Spleen (tissue), 3 donors: ENCODE measurements around the gene SMOC2.

Experiments
- POLR2A ChIP-seq, 3 donors: fragments of 450-650 bp; IDR thresholded peaks; one replicate each; pipeline ENCODE4 v1.5.1; 2017; ENCODE audit warnings: antibody characterized with exemption in 3 of 3, mild to moderate bottlenecking in 1 of 3
- POLR2AphosphoS5 ChIP-seq, 3 donors: sonication (generic); formaldehyde crosslinking; IDR thresholded peaks; one replicate each; pipeline ENCODE4 v1.5.1; 2017; ENCODE audit warnings: antibody characterized with exemption in 3 of 3

DNA sequence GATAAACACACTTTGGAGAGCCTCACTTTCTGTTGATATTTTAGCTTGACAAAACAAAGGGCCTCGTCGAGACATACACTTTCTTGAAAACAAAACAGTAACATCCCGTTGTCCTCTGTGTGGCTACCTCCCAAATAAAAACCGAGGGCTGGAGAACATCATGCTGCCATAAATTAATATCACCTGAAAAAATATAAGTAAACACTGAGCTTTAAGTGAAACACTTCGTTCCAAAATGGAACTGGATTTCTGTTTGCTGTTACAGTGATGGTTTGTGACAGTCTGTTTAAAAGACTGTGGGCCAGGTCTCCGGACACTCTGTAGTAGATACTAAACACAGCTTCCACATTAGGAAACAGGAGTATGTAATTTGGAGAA lies 187.2 kb downstream of the SMOC2 start:
- no peak for TF ChIP-seq POLR2AphosphoS5 (IDR thresholded peaks at IDR 0.05)
- TF ChIP-seq POLR2A (IDR thresholded peaks at IDR 0.05): no peak
